Measurements from ENCODE around the gene STAG1. TPM values are rescaled to one million over a fixed set of nuclear protein-coding genes. Genes with fewer than 3 reads are reported as not detected.

STAG1 gene
- total RNA-seq, 4 donors from 2014 or later: 48.6 to 71.2 (median 58.2) TPM

DNA sequence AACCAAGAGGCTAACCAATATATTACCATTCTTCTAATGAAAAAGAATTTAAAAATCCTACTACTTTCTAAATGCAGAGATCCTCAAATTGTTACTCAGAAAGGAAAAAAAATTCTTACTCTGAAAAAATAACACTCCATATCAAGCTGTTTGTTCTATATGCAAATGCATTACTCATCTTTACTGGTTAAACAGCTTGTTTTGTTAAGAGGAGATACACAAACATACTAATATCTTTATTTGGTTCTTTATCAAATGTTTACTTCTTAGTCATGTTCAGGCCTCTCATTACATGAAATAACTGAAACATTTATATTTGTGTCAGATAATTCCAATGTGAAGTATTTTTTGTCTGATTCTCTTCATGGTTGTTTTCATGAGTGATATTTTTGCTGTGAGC, 355.3 kb downstream of the STAG1 start:
- H3K4me1 ChIP-seq: no peaks in the 10 kb centered on the region
- H3K36me3 ChIP-seq: peaks cover 0 to 39% (median 0%) of the 10 kb centered on the region in 3 donors
- H3K27ac ChIP-seq: no peak overlapping the region
- H3K9me3 ChIP-seq: no peaks in the 10 kb centered on the region
- H3K4me3 ChIP-seq: no peak overlapping the region
- DNase-seq (ENCODE audit: low spot score in 2 of 2): no peak
- TF ChIP-seq, protein P1, sequence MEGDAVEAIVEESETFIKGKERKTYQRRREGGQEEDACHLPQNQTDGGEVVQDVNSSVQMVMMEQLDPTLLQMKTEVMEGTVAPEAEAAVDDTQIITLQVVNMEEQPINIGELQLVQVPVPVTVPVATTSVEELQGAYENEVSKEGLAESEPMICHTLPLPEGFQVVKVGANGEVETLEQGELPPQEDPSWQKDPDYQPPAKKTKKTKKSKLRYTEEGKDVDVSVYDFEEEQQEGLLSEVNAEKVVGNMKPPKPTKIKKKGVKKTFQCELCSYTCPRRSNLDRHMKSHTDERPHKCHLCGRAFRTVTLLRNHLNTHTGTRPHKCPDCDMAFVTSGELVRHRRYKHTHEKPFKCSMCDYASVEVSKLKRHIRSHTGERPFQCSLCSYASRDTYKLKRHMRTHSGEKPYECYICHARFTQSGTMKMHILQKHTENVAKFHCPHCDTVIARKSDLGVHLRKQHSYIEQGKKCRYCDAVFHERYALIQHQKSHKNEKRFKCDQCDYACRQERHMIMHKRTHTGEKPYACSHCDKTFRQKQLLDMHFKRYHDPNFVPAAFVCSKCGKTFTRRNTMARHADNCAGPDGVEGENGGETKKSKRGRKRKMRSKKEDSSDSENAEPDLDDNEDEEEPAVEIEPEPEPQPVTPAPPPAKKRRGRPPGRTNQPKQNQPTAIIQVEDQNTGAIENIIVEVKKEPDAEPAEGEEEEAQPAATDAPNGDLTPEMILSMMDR (IDR thresholded peaks at IDR 0.05): no peak
- TF ChIP-seq EP300 (IDR thresholded peaks at IDR 0.05) (no peak), POLR2A (IDR thresholded peaks at IDR 0.05) (no peak)
- H3K27me3 ChIP-seq: no peaks in the 10 kb centered on the region

DNA sequence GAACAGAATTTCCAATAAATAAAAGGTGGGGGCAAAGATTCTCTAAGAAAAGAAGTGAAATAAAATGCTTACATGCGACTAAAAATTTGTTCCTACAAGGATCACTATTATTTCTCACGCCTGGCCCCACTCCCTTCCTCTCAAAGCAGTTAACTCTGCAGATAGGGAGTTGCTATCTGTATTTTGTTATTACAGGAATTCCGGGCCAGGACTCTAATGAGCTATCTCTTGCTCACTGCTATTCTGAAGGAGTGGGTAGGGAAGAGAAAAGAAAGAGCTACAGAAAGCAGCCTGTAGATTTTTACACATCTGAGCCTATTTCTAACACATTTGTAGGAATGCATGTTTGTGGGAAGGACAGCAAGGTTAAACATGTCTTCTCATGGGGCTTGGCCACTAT, 361.6 kb downstream of the STAG1 start:
- Histone ChIP-seq H3K4me1 (no peaks in the 10 kb centered on the region), H3K27me3 (no peaks in the 10 kb centered on the region)
- 71 to 73% methylated on average over 3 of the region's 3 CpGs for WGBS, 2 donors

GRCh38 chr3:136387031-136387430, 365.1 kb downstream of the STAG1 start:
- WGBS, 2 donors: 65 to 70% methylated on average over 1 of the region's 1 CpG
- Histone ChIP-seq H3K9me3 (no peaks in the 10 kb centered on the region), H3K36me3 (peaks cover 0 to 14% (median 0%) of the 10 kb centered on the region in 3 donors), H3K4me1 (no peaks in the 10 kb centered on the region), H3K27me3 (no peaks in the 10 kb centered on the region), H3K4me3 (no peak overlapping the region), H3K27ac (no peak overlapping the region)
- DNase-seq (ENCODE audit: low spot score in 2 of 2): no peak
- no peak for TF ChIP-seq EP300 (IDR thresholded peaks at IDR 0.05)
- TF ChIP-seq POLR2A (IDR thresholded peaks at IDR 0.05): no peak
- TF ChIP-seq, protein P1 (IDR thresholded peaks at IDR 0.05): no peak

More for the DNA sequence above, 361.6 kb downstream of the STAG1 start:
- no peak overlapping the region for H3K27ac ChIP-seq
- no peaks in the 10 kb centered on the region for H3K9me3 ChIP-seq
- peaks cover 0 to 20% (median 0%) of the 10 kb centered on the region in 3 donors for H3K36me3 ChIP-seq
- no peak overlapping the region for H3K4me3 ChIP-seq
- TF ChIP-seq POLR2A (IDR thresholded peaks at IDR 0.05) (no peak), EP300 (IDR thresholded peaks at IDR 0.05) (no peak)
- TF ChIP-seq, protein P1 (IDR thresholded peaks at IDR 0.05): no peak
- DNase-seq (ENCODE audit: low spot score in 2 of 2): no peak

- WGBS, 2 donors: 80 to 86% methylated on average over 2 of the region's 2 CpGs
- no peaks in the 10 kb centered on the region for H3K4me1 ChIP-seq
- no peaks in the 10 kb centered on the region for H3K9me3 ChIP-seq
- H3K27me3 ChIP-seq: no peaks in the 10 kb centered on the region
- peaks cover 0 to 14% (median 0%) of the 10 kb centered on the region in 3 donors for H3K36me3 ChIP-seq
- TF ChIP-seq POLR2A (IDR thresholded peaks at IDR 0.05) (no peak), EP300 (IDR thresholded peaks at IDR 0.05) (no peak)
- TF ChIP-seq, protein P1 (IDR thresholded peaks at IDR 0.05): no peak
- H3K4me3 ChIP-seq: no peak overlapping the region
- H3K27ac ChIP-seq: no peak overlapping the region
- no peak for DNase-seq (ENCODE audit: low spot score in 2 of 2)
These were observed 366.7 kb downstream of the STAG1 start for GRCh38 chr3:136385457-136385856.

DNA sequence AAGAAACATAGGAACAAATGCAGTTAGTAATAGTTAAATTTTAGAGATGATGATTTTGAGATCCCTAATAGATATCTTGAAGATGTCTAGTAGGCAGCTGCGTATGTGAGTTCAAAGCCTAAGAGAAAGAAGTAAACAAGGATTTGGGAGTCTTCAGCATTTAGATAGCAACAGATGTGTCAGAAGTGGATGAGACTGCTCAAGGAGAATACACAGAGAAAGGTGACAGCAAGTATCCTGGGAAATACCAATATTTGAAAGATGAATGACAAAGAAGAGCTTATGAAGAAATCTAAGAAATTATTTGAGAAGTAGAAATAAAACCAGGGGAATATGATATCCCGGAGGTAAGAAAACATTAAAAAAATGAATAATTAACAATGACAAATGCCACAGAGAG, 371.1 kb downstream of the STAG1 start:
- H3K36me3 ChIP-seq: peaks cover 0 to 22% (median 0%) of the 10 kb centered on the region in 3 donors
- H3K9me3 ChIP-seq: no peaks in the 10 kb centered on the region
- no peak for DNase-seq (ENCODE audit: low spot score in 2 of 2)
- WGBS, 2 donors: 92 to 99% methylated on average over 2 of the region's 2 CpGs
- no peaks in the 10 kb centered on the region for H3K4me1 ChIP-seq
- no peaks in the 10 kb centered on the region for H3K27me3 ChIP-seq
- no peak for TF ChIP-seq POLR2A (IDR thresholded peaks at IDR 0.05)
- H3K27ac ChIP-seq: no peak overlapping the region
- no peak overlapping the region for H3K4me3 ChIP-seq

DNA sequence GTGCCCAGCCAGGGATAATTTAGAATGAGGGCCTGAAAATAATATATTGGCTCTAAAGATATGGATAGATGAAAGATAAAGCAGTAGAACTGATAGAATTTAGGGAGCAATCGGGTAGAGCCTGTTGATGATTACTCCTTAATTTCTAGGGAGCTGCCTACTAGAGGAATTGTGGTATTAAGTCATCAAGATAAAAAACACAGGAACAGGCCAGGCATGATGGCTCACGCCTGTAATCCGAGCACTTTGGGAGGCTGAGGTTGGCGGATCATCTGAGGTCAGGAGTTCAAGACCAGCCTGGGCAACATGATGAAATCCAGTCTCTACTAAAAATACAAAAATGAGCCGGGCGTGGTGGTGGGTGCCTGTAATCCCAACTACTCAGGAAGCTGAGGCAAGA, 371.6 kb downstream of the STAG1 start:
- H3K9me3 ChIP-seq: no peaks in the 10 kb centered on the region
- no peak overlapping the region for H3K4me3 ChIP-seq
- no peak for TF ChIP-seq POLR2A (IDR thresholded peaks at IDR 0.05)
- TF ChIP-seq EP300 (IDR thresholded peaks at IDR 0.05): no peak
- TF ChIP-seq, protein P1 (IDR thresholded peaks at IDR 0.05): no peak
- no peak for DNase-seq (ENCODE audit: low spot score in 2 of 2)
- H3K4me1 ChIP-seq: no peaks in the 10 kb centered on the region
- WGBS, 2 donors: 83 to 85% methylated on average over 6 of the region's 6 CpGs
- H3K27me3 ChIP-seq: no peaks in the 10 kb centered on the region
- peaks cover 0 to 16% (median 0%) of the 10 kb centered on the region in 3 donors for H3K36me3 ChIP-seq
- no peak overlapping the region for H3K27ac ChIP-seq

All from tibial nerve (tissue), 4 donors.